ENCODE data around the gene PER3. TPM values are rescaled to one million over a fixed set of nuclear protein-coding genes. Genes with fewer than 3 reads are reported as not detected.

Gene PER3
- polyA plus RNA-seq, 1 donor from 2014 or later: 0.84 TPM

DNA sequence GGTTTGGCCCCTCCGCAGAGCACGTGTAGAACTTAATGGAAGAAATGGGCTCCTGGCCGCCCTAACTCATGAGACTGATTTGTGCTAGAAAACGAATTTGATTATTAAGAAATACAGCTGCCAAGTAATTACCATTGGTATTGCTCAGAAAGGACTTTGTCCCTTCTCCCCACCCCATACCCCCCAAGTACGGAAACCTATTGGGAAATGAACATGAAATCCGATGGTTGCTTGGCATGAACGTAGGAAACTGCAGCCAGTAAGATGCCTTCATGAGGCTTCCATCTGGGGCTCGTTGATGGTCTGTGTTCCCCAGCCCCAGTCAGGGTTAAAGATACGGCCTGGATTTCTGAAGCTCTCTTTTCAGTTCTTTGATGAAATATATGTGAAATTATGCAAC is 21.4 kb downstream of the PER3 start:
- no peak overlapping the region for H3K4me2 ChIP-seq (ENCODE audit: low read length)
- H3K27ac ChIP-seq (ENCODE audit: low read length): no peak overlapping the region
- H3K9me3 ChIP-seq (ENCODE audit: low read length): no peaks in the 10 kb centered on the region
- no peaks in the 10 kb centered on the region for H3F3A ChIP-seq (ENCODE audit: insufficient read depth, low read length, poor library complexity, severe bottlenecking)
- no peak overlapping the region for H2AFZ ChIP-seq (ENCODE audit: low read depth, low read length)
- H3K4me3 ChIP-seq (ENCODE audit: low read length): no peak overlapping the region
- no peak overlapping the region for H3K9ac ChIP-seq (ENCODE audit: low read length)
- no peaks in the 10 kb centered on the region for H3K79me2 ChIP-seq (replicated peaks; ENCODE audit: insufficient read depth, low read length)
- H3K9me2 ChIP-seq (ENCODE audit: insufficient read depth, low read length): no peaks in the 10 kb centered on the region
- TF ChIP-seq, protein P1, sequence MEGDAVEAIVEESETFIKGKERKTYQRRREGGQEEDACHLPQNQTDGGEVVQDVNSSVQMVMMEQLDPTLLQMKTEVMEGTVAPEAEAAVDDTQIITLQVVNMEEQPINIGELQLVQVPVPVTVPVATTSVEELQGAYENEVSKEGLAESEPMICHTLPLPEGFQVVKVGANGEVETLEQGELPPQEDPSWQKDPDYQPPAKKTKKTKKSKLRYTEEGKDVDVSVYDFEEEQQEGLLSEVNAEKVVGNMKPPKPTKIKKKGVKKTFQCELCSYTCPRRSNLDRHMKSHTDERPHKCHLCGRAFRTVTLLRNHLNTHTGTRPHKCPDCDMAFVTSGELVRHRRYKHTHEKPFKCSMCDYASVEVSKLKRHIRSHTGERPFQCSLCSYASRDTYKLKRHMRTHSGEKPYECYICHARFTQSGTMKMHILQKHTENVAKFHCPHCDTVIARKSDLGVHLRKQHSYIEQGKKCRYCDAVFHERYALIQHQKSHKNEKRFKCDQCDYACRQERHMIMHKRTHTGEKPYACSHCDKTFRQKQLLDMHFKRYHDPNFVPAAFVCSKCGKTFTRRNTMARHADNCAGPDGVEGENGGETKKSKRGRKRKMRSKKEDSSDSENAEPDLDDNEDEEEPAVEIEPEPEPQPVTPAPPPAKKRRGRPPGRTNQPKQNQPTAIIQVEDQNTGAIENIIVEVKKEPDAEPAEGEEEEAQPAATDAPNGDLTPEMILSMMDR (IDR thresholded peaks at IDR 0.05; ENCODE audit: poor library complexity, severe bottlenecking): no peak
- no peak for TF ChIP-seq SMC3 (conservative IDR thresholded peaks at IDR 0.05; ENCODE audit: poor library complexity)
- TF ChIP-seq RAD21 (conservative IDR thresholded peaks at IDR 0.05): no peak
- no peak for TF ChIP-seq TAF1 (IDR thresholded peaks at IDR 0.05; ENCODE audit: low read depth)
- H3K36me3 ChIP-seq (ENCODE audit: insufficient read depth, low read length): no peaks in the 10 kb centered on the region
- H3K27me3 ChIP-seq (ENCODE audit: insufficient read depth, low read depth, low read length): no peaks in the 10 kb centered on the region
- H4K20me1 ChIP-seq (ENCODE audit: insufficient read depth): no peaks in the 10 kb centered on the region

DNA sequence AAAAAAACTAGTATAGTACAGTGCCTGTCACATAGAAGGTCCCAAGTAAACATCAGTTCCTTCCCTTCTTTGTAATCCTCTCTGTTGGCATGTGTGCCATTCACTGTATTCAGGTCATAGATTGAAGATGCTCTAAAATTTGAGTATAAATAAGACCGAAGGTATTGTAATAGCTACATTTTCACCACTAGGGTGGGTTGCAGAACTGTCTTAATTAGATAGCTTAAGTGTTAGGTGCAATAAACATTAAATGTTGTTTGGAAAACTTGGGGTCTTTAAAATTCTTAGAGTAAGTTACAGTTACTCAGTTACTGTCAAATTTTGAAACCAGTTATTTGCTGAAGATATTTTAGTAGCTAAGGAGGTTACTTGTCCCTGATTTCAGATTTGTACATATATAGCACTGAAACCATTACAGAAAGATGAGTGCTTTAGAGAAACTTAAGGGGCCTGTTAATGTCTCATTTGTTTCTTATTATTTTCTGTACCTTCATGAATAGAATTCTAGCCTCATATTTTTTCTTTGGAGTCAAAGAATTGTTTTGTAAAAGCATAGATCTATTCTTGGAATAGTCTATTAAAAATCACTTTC is 24.3 kb downstream of the PER3 start:
- Histone ChIP-seq H3K4me2 (ENCODE audit: low read length) (no peak overlapping the region), H3K4me3 (ENCODE audit: low read length) (no peak overlapping the region), H3K27ac (ENCODE audit: low read length) (no peak overlapping the region), H3K9me3 (ENCODE audit: low read length) (no peaks in the 10 kb centered on the region), H3K27me3 (ENCODE audit: insufficient read depth, low read depth, low read length) (no peaks in the 10 kb centered on the region), H4K20me1 (ENCODE audit: insufficient read depth) (no peaks in the 10 kb centered on the region), H3K36me3 (ENCODE audit: insufficient read depth, low read length) (no peaks in the 10 kb centered on the region), H3K9me2 (ENCODE audit: insufficient read depth, low read length) (no peaks in the 10 kb centered on the region), H3K9ac (ENCODE audit: low read length) (no peak overlapping the region), H2AFZ (ENCODE audit: low read depth, low read length) (no peak overlapping the region), H3F3A (ENCODE audit: insufficient read depth, low read length, poor library complexity, severe bottlenecking) (no peaks in the 10 kb centered on the region), H3K79me2 (replicated peaks; ENCODE audit: insufficient read depth, low read length) (no peaks in the 10 kb centered on the region)
- peak; percentile 15 for TF ChIP-seq SMC3 (conservative IDR thresholded peaks at IDR 0.05; ENCODE audit: poor library complexity)
- no peak for TF ChIP-seq MXI1 (conservative IDR thresholded peaks at IDR 0.05; ENCODE audit: poor library complexity, severe bottlenecking)
- TF ChIP-seq RAD21 (conservative IDR thresholded peaks at IDR 0.05): no peak
- TF ChIP-seq, protein P1 (IDR thresholded peaks at IDR 0.05; ENCODE audit: poor library complexity, severe bottlenecking): peak; percentile 51

DNA sequence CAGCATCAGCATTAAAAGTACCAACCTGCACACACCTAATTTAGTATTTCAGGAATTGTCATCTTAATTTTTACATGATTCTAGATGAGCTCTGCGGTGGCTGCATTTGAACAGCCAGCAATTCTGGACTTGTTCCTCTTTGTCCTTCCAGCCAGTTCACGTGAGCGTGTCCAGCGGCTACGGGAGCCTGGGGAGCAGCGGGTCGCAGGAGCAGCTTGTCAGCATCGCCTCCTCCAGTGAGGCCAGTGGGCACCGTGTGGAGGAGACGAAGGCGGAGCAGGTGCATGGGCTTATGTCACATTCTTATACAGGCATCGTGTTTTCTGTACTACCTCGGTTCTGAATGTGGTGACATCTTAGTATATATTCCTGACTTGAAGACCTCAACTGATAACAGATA is 25.7 kb downstream of the PER3 start:
- Histone ChIP-seq H3F3A (ENCODE audit: insufficient read depth, low read length, poor library complexity, severe bottlenecking) (no peaks in the 10 kb centered on the region), H3K9ac (ENCODE audit: low read length) (no peak overlapping the region), H3K79me2 (replicated peaks; ENCODE audit: insufficient read depth, low read length) (no peaks in the 10 kb centered on the region), H3K9me2 (ENCODE audit: insufficient read depth, low read length) (no peaks in the 10 kb centered on the region), H3K4me3 (ENCODE audit: low read length) (no peak overlapping the region), H3K4me2 (ENCODE audit: low read length) (no peak overlapping the region), H3K27ac (ENCODE audit: low read length) (no peak overlapping the region), H2AFZ (ENCODE audit: low read depth, low read length) (no peak overlapping the region), H4K20me1 (ENCODE audit: insufficient read depth) (no peaks in the 10 kb centered on the region), H3K27me3 (ENCODE audit: insufficient read depth, low read depth, low read length) (no peaks in the 10 kb centered on the region), H3K36me3 (ENCODE audit: insufficient read depth, low read length) (no peaks in the 10 kb centered on the region), H3K9me3 (ENCODE audit: low read length) (peaks cover 4% of the 10 kb centered on the region)
- TF ChIP-seq, protein P2, sequence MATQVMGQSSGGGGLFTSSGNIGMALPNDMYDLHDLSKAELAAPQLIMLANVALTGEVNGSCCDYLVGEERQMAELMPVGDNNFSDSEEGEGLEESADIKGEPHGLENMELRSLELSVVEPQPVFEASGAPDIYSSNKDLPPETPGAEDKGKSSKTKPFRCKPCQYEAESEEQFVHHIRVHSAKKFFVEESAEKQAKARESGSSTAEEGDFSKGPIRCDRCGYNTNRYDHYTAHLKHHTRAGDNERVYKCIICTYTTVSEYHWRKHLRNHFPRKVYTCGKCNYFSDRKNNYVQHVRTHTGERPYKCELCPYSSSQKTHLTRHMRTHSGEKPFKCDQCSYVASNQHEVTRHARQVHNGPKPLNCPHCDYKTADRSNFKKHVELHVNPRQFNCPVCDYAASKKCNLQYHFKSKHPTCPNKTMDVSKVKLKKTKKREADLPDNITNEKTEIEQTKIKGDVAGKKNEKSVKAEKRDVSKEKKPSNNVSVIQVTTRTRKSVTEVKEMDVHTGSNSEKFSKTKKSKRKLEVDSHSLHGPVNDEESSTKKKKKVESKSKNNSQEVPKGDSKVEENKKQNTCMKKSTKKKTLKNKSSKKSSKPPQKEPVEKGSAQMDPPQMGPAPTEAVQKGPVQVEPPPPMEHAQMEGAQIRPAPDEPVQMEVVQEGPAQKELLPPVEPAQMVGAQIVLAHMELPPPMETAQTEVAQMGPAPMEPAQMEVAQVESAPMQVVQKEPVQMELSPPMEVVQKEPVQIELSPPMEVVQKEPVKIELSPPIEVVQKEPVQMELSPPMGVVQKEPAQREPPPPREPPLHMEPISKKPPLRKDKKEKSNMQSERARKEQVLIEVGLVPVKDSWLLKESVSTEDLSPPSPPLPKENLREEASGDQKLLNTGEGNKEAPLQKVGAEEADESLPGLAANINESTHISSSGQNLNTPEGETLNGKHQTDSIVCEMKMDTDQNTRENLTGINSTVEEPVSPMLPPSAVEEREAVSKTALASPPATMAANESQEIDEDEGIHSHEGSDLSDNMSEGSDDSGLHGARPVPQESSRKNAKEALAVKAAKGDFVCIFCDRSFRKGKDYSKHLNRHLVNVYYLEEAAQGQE (IDR thresholded peaks at IDR 0.05; ENCODE audit: borderline replicate concordance): no peak
- TF ChIP-seq EZH2 (IDR thresholded peaks at IDR 0.05; ENCODE audit: borderline replicate concordance, insufficient read depth, low read length, poor library complexity, severe bottlenecking) (no peak), SMC3 (conservative IDR thresholded peaks at IDR 0.05; ENCODE audit: poor library complexity) (no peak), EP300 (conservative IDR thresholded peaks at IDR 0.05; ENCODE audit: poor library complexity, severe bottlenecking) (no peak), POLR2AphosphoS5 (IDR thresholded peaks at IDR 0.05) (no peak), RAD21 (conservative IDR thresholded peaks at IDR 0.05) (no peak), TAF1 (IDR thresholded peaks at IDR 0.05; ENCODE audit: low read depth) (no peak)
- TF ChIP-seq, protein P1 (IDR thresholded peaks at IDR 0.05; ENCODE audit: poor library complexity, severe bottlenecking): no peak

Measured in neural cell (in vitro differentiated cells).